Measurements from ENCODE around the gene TBX15.

TBX15 gene

GRCh38 chr1:118992868-118993699 is 4.9 kb upstream of the TBX15 start:
- H3K36me3 ChIP-seq (ENCODE audit: control insufficient read depth in 2 of 2, insufficient read depth in 2 of 2, low read length in 2 of 2) = no peaks in the 10 kb centered on the region
- no peak overlapping the region for H3K4me3 ChIP-seq (ENCODE audit: low read length in 2 of 2)
- H3K27ac ChIP-seq (ENCODE audit: low read depth in 2 of 2, low read length in 2 of 2) = no peak overlapping the region
- H3K27me3 ChIP-seq (ENCODE audit: control insufficient read depth in 2 of 2, insufficient read depth in 2 of 2, low read length in 2 of 2) = peaks cover 87% of the 10 kb centered on the region in 2 donors
- no peaks in the 10 kb centered on the region for H3K4me1 ChIP-seq (ENCODE audit: control insufficient read depth in 2 of 2, insufficient read depth in 2 of 2, low read length in 2 of 2)
- peaks cover 0 to 2% of the 10 kb centered on the region in 2 donors for H3K9me3 ChIP-seq (ENCODE audit: control insufficient read depth in 2 of 2, low read length in 2 of 2)
- no peak overlapping the region for H3K9ac ChIP-seq (ENCODE audit: low read depth in 1 of 2, low read length in 2 of 2)

GRCh38 chr1:118992237-118992825 is 4.2 kb upstream of the TBX15 start:
- peaks cover 0 to 2% of the 10 kb centered on the region in 2 donors for H3K9me3 ChIP-seq (ENCODE audit: control insufficient read depth in 2 of 2, low read length in 2 of 2)
- no peaks in the 10 kb centered on the region for H3K36me3 ChIP-seq (ENCODE audit: control insufficient read depth in 2 of 2, insufficient read depth in 2 of 2, low read length in 2 of 2)
- peaks cover 84 to 91% of the 10 kb centered on the region in 2 donors for H3K27me3 ChIP-seq (ENCODE audit: control insufficient read depth in 2 of 2, insufficient read depth in 2 of 2, low read length in 2 of 2)
- H3K4me1 ChIP-seq (ENCODE audit: control insufficient read depth in 2 of 2, insufficient read depth in 2 of 2, low read length in 2 of 2) = peaks cover 0 to 2% of the 10 kb centered on the region in 2 donors
- no peak overlapping the region for H3K4me3 ChIP-seq (ENCODE audit: low read length in 2 of 2)
- no peak overlapping the region for H3K9ac ChIP-seq (ENCODE audit: low read depth in 1 of 2, low read length in 2 of 2)
- no peak overlapping the region for H3K27ac ChIP-seq (ENCODE audit: low read depth in 2 of 2, low read length in 2 of 2)

GRCh38 chr1:118991448-118991847 is 3.3 kb upstream of the TBX15 start:
- peaks cover 0 to 4% of the 10 kb centered on the region in 2 donors for H3K4me1 ChIP-seq (ENCODE audit: control insufficient read depth in 2 of 2, insufficient read depth in 2 of 2, low read length in 2 of 2)
- H3K9me3 ChIP-seq (ENCODE audit: control insufficient read depth in 2 of 2, low read length in 2 of 2) = peaks cover 0 to 3% of the 10 kb centered on the region in 2 donors
- no peak overlapping the region for H3K27ac ChIP-seq (ENCODE audit: low read depth in 2 of 2, low read length in 2 of 2)
- H3K36me3 ChIP-seq (ENCODE audit: control insufficient read depth in 2 of 2, insufficient read depth in 2 of 2, low read length in 2 of 2) = no peaks in the 10 kb centered on the region
- H3K4me3 ChIP-seq (ENCODE audit: low read length in 2 of 2) = no peak overlapping the region
- H3K27me3 ChIP-seq (ENCODE audit: control insufficient read depth in 2 of 2, insufficient read depth in 2 of 2, low read length in 2 of 2) = peaks cover 84 to 95% of the 10 kb centered on the region in 2 donors
- no peak overlapping the region for H3K9ac ChIP-seq (ENCODE audit: low read depth in 1 of 2, low read length in 2 of 2)

- H3K9ac ChIP-seq (ENCODE audit: low read depth in 1 of 2, low read length in 2 of 2) = no peak overlapping the region
- no peak overlapping the region for H3K27ac ChIP-seq (ENCODE audit: low read depth in 2 of 2, low read length in 2 of 2)
- H3K4me3 ChIP-seq (ENCODE audit: low read length in 2 of 2) = no peak overlapping the region
- H3K9me3 ChIP-seq (ENCODE audit: control insufficient read depth in 2 of 2, low read length in 2 of 2) = peaks cover 0 to 1% of the 10 kb centered on the region in 2 donors
- no peaks in the 10 kb centered on the region for H3K36me3 ChIP-seq (ENCODE audit: control insufficient read depth in 2 of 2, insufficient read depth in 2 of 2, low read length in 2 of 2)
- H3K4me1 ChIP-seq (ENCODE audit: control insufficient read depth in 2 of 2, insufficient read depth in 2 of 2, low read length in 2 of 2) = peaks cover 0 to 4% of the 10 kb centered on the region in 2 donors
- H3K27me3 ChIP-seq (ENCODE audit: control insufficient read depth in 2 of 2, insufficient read depth in 2 of 2, low read length in 2 of 2) = peaks cover 84 to 96% of the 10 kb centered on the region in 2 donors
Observed at GRCh38 chr1:118990513-118991152, 2.5 kb upstream of the TBX15 start.

GRCh38 chr1:118989878-118990378 is 1.8 kb upstream of the TBX15 start:
- Histone ChIP-seq H3K36me3 (ENCODE audit: control insufficient read depth in 2 of 2, insufficient read depth in 2 of 2, low read length in 2 of 2) (no peaks in the 10 kb centered on the region), H3K4me3 (ENCODE audit: low read length in 2 of 2) (no peak overlapping the region), H3K27ac (ENCODE audit: low read depth in 2 of 2, low read length in 2 of 2) (no peak overlapping the region), H3K27me3 (ENCODE audit: control insufficient read depth in 2 of 2, insufficient read depth in 2 of 2, low read length in 2 of 2) (peaks cover 86 to 96% of the 10 kb centered on the region in 2 donors), H3K4me1 (ENCODE audit: control insufficient read depth in 2 of 2, insufficient read depth in 2 of 2, low read length in 2 of 2) (peaks cover 0 to 4% of the 10 kb centered on the region in 2 donors), H3K9me3 (ENCODE audit: control insufficient read depth in 2 of 2, low read length in 2 of 2) (peaks cover 0 to 1% of the 10 kb centered on the region in 2 donors), H3K9ac (ENCODE audit: low read depth in 1 of 2, low read length in 2 of 2) (no peak overlapping the region)

GRCh38 chr1:118989006-118989815 is 1.1 kb upstream of the TBX15 start:
- H3K4me1 ChIP-seq (ENCODE audit: control insufficient read depth in 2 of 2, insufficient read depth in 2 of 2, low read length in 2 of 2) = peaks cover 0 to 4% of the 10 kb centered on the region in 2 donors
- peaks cover 86 to 96% of the 10 kb centered on the region in 2 donors for H3K27me3 ChIP-seq (ENCODE audit: control insufficient read depth in 2 of 2, insufficient read depth in 2 of 2, low read length in 2 of 2)
- H3K9ac ChIP-seq (ENCODE audit: low read depth in 1 of 2, low read length in 2 of 2) = no peak overlapping the region
- no peaks in the 10 kb centered on the region for H3K36me3 ChIP-seq (ENCODE audit: control insufficient read depth in 2 of 2, insufficient read depth in 2 of 2, low read length in 2 of 2)
- no peak overlapping the region for H3K4me3 ChIP-seq (ENCODE audit: low read length in 2 of 2)
- no peak overlapping the region for H3K27ac ChIP-seq (ENCODE audit: low read depth in 2 of 2, low read length in 2 of 2)
- H3K9me3 ChIP-seq (ENCODE audit: control insufficient read depth in 2 of 2, low read length in 2 of 2) = peaks cover 0 to 1% of the 10 kb centered on the region in 2 donors

GRCh38 chr1:118987468-118988185 is 516 bp downstream of the TBX15 start:
- H3K4me3 ChIP-seq (ENCODE audit: low read length in 2 of 2) = peak overlapping the region; percentile 17 to 37
- no peak overlapping the region for H3K27ac ChIP-seq (ENCODE audit: low read depth in 2 of 2, low read length in 2 of 2)
- peaks cover 87 to 96% of the 10 kb centered on the region in 2 donors for H3K27me3 ChIP-seq (ENCODE audit: control insufficient read depth in 2 of 2, insufficient read depth in 2 of 2, low read length in 2 of 2)
- peaks cover 0 to 1% of the 10 kb centered on the region in 2 donors for H3K9me3 ChIP-seq (ENCODE audit: control insufficient read depth in 2 of 2, low read length in 2 of 2)
- no peaks in the 10 kb centered on the region for H3K36me3 ChIP-seq (ENCODE audit: control insufficient read depth in 2 of 2, insufficient read depth in 2 of 2, low read length in 2 of 2)
- H3K9ac ChIP-seq (ENCODE audit: low read depth in 1 of 2, low read length in 2 of 2) = peak overlapping the region in 1 of 2 donors; percentile 10
- peaks cover 0 to 8% of the 10 kb centered on the region in 2 donors for H3K4me1 ChIP-seq (ENCODE audit: control insufficient read depth in 2 of 2, insufficient read depth in 2 of 2, low read length in 2 of 2)

GRCh38 chr1:118986555-118987467 is 1.3 kb downstream of the TBX15 start:
- H3K4me1 ChIP-seq (ENCODE audit: control insufficient read depth in 2 of 2, insufficient read depth in 2 of 2, low read length in 2 of 2) = peaks cover 0 to 8% of the 10 kb centered on the region in 2 donors
- H3K27me3 ChIP-seq (ENCODE audit: control insufficient read depth in 2 of 2, insufficient read depth in 2 of 2, low read length in 2 of 2) = peaks cover 85 to 93% of the 10 kb centered on the region in 2 donors
- H3K4me3 ChIP-seq (ENCODE audit: low read length in 2 of 2) = peak overlapping the region; percentile 17 to 37
- no peaks in the 10 kb centered on the region for H3K36me3 ChIP-seq (ENCODE audit: control insufficient read depth in 2 of 2, insufficient read depth in 2 of 2, low read length in 2 of 2)
- H3K9ac ChIP-seq (ENCODE audit: low read depth in 1 of 2, low read length in 2 of 2) = no peak overlapping the region
- no peak overlapping the region for H3K27ac ChIP-seq (ENCODE audit: low read depth in 2 of 2, low read length in 2 of 2)
- peaks cover 0 to 1% of the 10 kb centered on the region in 2 donors for H3K9me3 ChIP-seq (ENCODE audit: control insufficient read depth in 2 of 2, low read length in 2 of 2)

Measured in mucosa of rectum (tissue), 2 donors.